RWPE2 (cell line): ENCODE measurements around the gene UBXN6.

Experiments used
- ATAC-seq: fragments of 200-7000 bp; cut with Tn5 transposase; 3 replicates; pipeline ENCODE4 v1.9.1; 2021; ENCODE audit warnings: low read depth
- DNase-seq: peaks from one replicate; pipeline ENCODE4 v3.0.0-alpha.2; 2020; ENCODE audit warnings: low spot score
- H3K27ac ChIP-seq: fragments of 450-650 bp; 2 replicates; pipeline ENCODE4 v1.5.1; 2017; ENCODE audit warnings: mild to moderate bottlenecking; ENCODE audit not compliant: poor library complexity, severe bottlenecking
- H3K27me3 ChIP-seq: fragments of 250-450 bp; sonication (Bioruptor Pico); 2 replicates; pipeline ENCODE4 v1.5.1; 2021; ENCODE audit warnings: mild to moderate bottlenecking, moderate library complexity; ENCODE audit not compliant: insufficient read depth, poor library complexity, severe bottlenecking
- H3K36me3 ChIP-seq: fragments of 250-450 bp; sonication (Bioruptor Pico); 2 replicates; pipeline ENCODE4 v1.5.1; 2020; ENCODE audit warnings: low read depth, mild to moderate bottlenecking, moderate library complexity
- H3K4me1 ChIP-seq: fragments of 250-450 bp; sonication (Bioruptor Pico); 2 replicates; pipeline ENCODE4 v1.5.1; 2021; ENCODE audit warnings: mild to moderate bottlenecking, moderate library complexity; ENCODE audit not compliant: insufficient read depth, poor library complexity, severe bottlenecking
- H3K4me3 ChIP-seq: fragments of 250-450 bp; sonication (Bioruptor Pico); 2 replicates; pipeline ENCODE4 v1.5.1; 2021; ENCODE audit warnings: mild to moderate bottlenecking, moderate library complexity; ENCODE audit not compliant: severe bottlenecking
- H3K9me3 ChIP-seq: fragments of 250-450 bp; sonication (Bioruptor Pico); 2 replicates; pipeline ENCODE4 v1.5.1; 2021; ENCODE audit warnings: mild to moderate bottlenecking, moderate library complexity; ENCODE audit not compliant: severe bottlenecking
- CTCF ChIP-seq: fragments of 450-650 bp; IDR thresholded peaks from one replicate; pipeline ENCODE4 v1.5.1; 2017; ENCODE audit warnings: mild to moderate bottlenecking, moderate library complexity; ENCODE audit not compliant: poor library complexity, severe bottlenecking

Gene UBXN6

GRCh38 chr19:4491446-4491845 lies 33.9 kb upstream of the UBXN6 start:
- H3K27me3 ChIP-seq: no peaks in the 10 kb centered on the region
- H3K9me3 ChIP-seq: no peaks in the 10 kb centered on the region
- no peak overlapping the region for H3K4me3 ChIP-seq
- ATAC-seq (no peak), DNase-seq (no peak)
- peaks cover 45% of the 10 kb centered on the region for H3K36me3 ChIP-seq
- no peaks in the 10 kb centered on the region for H3K4me1 ChIP-seq
- no peak for TF ChIP-seq CTCF
- H3K27ac ChIP-seq: no peak overlapping the region

- H3K27me3 ChIP-seq: no peaks in the 10 kb centered on the region
- no peaks in the 10 kb centered on the region for H3K4me1 ChIP-seq
- H3K36me3 ChIP-seq: peaks cover 37% of the 10 kb centered on the region
- H3K9me3 ChIP-seq: no peaks in the 10 kb centered on the region
- ATAC-seq: no peak
- H3K27ac ChIP-seq: no peak overlapping the region
- TF ChIP-seq CTCF: no peak
- no peak overlapping the region for H3K4me3 ChIP-seq
- peak; percentile 48 for DNase-seq
These were observed 30.9 kb upstream of the UBXN6 start for GRCh38 chr19:4488496-4488895.

GRCh38 chr19:4487572-4487971 lies 30.0 kb upstream of the UBXN6 start:
- H3K4me3 ChIP-seq: no peak overlapping the region
- no peak for TF ChIP-seq CTCF
- H3K36me3 ChIP-seq: peaks cover 31% of the 10 kb centered on the region
- H3K4me1 ChIP-seq: no peaks in the 10 kb centered on the region
- DNase-seq (no peak), ATAC-seq (no peak)
- no peaks in the 10 kb centered on the region for H3K27me3 ChIP-seq
- H3K27ac ChIP-seq: no peak overlapping the region
- H3K9me3 ChIP-seq: no peaks in the 10 kb centered on the region

GRCh38 chr19:4483385-4483784 lies 25.8 kb upstream of the UBXN6 start:
- TF ChIP-seq CTCF: no peak
- Histone ChIP-seq H3K27ac (no peak overlapping the region), H3K36me3 (peaks cover 12% of the 10 kb centered on the region), H3K4me3 (no peak overlapping the region), H3K9me3 (no peaks in the 10 kb centered on the region), H3K27me3 (no peaks in the 10 kb centered on the region), H3K4me1 (no peaks in the 10 kb centered on the region)
- DNase-seq (no peak), ATAC-seq (no peak)

GRCh38 chr19:4482721-4483364 lies 25.2 kb upstream of the UBXN6 start:
- H3K27ac ChIP-seq: no peak overlapping the region
- H3K4me3 ChIP-seq: no peak overlapping the region
- no peaks in the 10 kb centered on the region for H3K27me3 ChIP-seq
- no peak for ATAC-seq
- DNase-seq: no peak
- TF ChIP-seq CTCF: no peak
- H3K9me3 ChIP-seq: no peaks in the 10 kb centered on the region
- peaks cover 16% of the 10 kb centered on the region for H3K36me3 ChIP-seq
- no peaks in the 10 kb centered on the region for H3K4me1 ChIP-seq
